ENCODE measurements around the gene SHROOM1.
"Not testable (repeated sequence)": the region's sequence is repeated elsewhere in the genome, so short reads cannot be mapped to it uniquely, and the experiment has no call there.

Gene SHROOM1

DNA sequence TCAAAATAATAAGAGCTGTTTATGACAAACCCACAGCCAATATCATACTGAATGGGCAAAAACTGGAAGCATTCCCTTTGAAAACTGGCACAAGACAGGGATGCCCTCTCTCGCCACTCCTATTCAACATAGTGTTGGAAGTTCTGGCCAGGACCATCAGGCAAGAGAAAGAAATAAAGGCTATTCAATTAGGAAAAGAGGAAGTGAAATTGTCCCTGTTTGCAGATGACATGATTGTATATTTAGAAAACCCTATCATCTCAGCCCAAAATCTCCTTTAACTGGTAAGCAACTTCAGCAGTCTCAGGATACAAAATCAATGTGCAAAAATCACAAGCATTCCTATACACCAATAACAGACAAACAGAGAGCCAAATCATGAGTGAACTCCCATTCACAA is 26.2 kb downstream of the SHROOM1 start:
- DNase-seq: not testable (repeated sequence)

GRCh38 chr5:132802685-132803066 is 27.8 kb downstream of the SHROOM1 start:
- DNase-seq: not testable (repeated sequence)

DNA sequence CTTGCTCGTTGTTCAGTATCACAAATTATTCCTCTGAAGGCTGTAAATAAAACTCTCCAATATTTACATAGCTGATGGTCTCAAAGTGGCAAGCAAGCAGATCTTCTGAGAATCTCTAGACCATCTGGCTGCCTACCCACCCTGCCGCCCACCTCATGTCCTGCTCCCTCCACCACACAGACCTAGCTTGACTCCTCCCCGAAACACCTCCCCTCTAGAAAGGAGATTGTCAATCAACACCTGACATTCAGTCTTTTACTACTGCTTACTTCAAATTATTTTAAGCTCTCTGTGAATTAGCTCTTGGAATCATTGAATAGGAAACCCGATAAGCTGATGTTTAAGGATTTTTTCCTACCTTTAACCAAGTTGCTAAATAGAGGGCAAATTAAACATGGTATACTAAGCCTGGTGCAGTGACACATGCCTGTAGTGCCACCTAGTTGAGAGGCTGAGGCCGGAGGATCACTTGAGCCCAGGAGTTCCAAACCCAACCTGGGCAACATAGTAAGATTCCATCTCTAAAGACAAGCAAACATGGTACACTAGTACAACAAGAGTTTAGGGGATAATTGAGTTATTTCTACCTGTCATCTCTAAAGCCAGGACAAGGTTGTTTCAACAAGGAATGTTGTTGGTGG is 28.3 kb downstream of the SHROOM1 start:
- DNase-seq: no peak

GRCh38 chr5:132800545-132800944 is 29.9 kb downstream of the SHROOM1 start:
- no peak for DNase-seq

DNA sequence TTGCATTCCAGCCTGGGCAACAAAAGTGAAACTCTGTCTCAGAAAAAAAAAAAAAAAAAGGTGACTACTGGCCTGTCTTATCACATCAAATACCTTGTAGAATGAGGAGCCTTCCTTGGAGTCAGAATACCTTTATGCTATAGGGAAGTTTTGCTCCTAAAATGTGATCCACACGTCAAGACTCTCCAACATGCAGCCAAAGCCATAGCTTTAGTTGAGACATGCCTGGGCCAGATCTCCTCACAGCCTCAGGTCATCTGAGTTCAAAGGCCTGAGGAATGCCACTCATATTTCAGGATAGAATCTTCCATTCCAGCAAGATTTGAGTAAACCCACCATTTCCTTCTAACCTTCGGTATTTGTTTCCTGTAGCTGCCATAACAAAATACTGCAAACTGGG is 31.1 kb downstream of the SHROOM1 start:
- no peak for DNase-seq

- DNase-seq: no peak
These were observed 32.8 kb downstream of the SHROOM1 start for GRCh38 chr5:132797651-132798050.

GRCh38 chr5:132791026-132791425 is 39.4 kb downstream of the SHROOM1 start:
- DNase-seq: no peak

GRCh38 chr5:132790201-132790865 is 40.1 kb downstream of the SHROOM1 start:
- DNase-seq: no peak

- DNase-seq: no peak
These were observed 41.2 kb downstream of the SHROOM1 start for GRCh38 chr5:132788990-132789886.

- DNase-seq: no peak
These were observed 41.9 kb downstream of the SHROOM1 start for GRCh38 chr5:132788508-132788907.

DNA sequence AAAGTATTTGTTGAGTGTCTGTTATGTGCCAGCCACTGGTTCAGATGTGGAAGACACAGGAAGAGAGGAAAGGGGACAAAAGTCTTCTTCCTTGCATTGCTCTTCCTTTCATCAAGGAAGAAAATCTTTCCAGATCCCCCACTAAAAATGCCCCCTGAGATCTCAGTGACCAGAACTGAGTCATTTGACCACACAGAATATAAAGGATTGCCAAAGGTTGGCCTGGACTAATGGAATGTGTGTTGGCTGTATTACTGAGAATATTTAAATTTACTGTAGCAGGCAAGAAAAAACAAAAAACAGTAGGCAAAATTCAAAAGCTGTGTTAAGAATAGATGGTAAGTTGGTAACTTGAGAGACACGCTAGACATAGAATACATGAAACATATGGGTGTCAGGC is 43.4 kb downstream of the SHROOM1 start:
- DNase-seq: no peak

- DNase-seq: no peak
These were observed 44.6 kb downstream of the SHROOM1 start for GRCh38 chr5:132785864-132786263.

GRCh38 chr5:132785365-132785764 is 45.1 kb downstream of the SHROOM1 start:
- DNase-seq: no peak

- no peak for DNase-seq
These were observed 48.3 kb downstream of the SHROOM1 start for GRCh38 chr5:132782101-132782500.

DNA sequence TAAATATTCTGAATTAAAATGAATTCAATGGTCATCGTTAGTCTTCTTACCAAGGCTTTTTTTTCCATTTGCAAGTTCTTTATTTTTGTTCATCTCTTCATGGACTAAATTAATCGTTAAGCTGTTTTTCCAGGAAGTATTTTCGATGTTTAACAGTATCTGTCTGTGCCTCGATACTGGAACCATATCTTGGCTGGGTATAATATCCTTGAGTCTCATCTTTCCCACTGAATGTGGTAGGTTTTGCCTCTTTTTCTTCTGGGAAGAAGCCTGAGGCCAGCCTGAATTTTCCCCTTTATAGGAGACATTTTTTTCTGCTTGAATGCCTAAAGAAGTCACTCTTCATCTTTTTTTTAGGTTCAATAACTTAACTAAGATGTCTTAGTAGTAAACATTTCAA is 49.4 kb downstream of the SHROOM1 start:
- DNase-seq: no peak

DNA sequence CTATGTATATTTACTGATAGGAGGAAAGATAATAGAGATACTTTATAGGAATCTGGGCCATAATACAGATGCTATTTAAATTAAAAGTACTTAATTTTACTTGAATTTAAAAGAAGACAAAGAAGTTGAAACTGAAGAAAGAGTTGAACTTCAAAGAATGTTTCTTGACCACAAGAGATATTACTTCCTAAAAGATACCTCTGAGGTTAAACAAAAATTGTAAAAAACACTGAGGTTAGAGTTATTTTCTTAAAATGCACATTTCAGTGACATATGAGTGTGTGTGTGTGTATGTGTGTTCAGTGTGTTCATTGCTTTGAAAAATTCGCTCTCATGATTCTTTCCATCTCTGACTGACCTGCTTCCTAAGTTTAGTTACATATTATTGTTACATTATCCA is 49.9 kb downstream of the SHROOM1 start:
- no peak for DNase-seq

DNA sequence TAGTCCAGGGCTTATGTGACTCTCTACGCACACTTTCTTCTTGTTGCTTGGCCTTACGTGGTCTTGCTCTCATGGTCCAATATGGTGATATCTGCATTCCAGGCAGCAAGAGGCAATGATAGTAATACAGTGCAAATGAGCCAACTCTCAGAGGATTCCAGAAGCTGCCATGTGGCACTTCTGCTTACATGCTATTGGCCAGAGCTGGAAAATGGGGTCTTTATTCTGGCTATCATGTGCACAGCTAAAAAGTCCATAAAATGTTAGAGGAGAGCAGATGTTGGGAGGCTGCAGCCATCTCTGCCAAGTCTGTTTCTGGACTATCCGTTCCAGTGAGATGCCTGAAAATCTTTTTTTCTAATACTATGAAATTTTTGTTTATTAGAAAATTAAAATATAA is 50.5 kb downstream of the SHROOM1 start:
- no peak for DNase-seq

- DNase-seq: no peak
These were observed 51.6 kb downstream of the SHROOM1 start for GRCh38 chr5:132778856-132779255.

DNA sequence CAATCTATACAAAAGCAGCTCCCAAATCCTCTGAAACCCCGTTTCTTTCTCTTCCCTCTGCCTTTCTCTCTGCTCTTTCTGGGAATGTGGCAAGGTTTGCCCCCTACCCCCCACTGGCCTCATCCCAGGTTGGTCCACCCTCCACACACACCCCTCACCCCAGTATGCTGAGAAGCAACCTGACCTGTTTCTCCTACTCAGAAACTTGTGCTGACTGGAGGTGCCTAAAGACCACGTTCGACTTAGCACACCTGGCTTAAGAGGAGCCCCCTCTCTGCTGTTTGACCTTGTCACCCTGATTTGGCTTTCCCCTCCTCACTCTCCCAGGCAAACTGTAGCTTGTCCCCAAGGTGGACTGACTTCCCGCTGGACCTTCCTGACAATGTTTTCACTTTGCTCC is 52.3 kb downstream of the SHROOM1 start:
- DNase-seq: no peak

GRCh38 chr5:132777209-132778069 is 53.0 kb downstream of the SHROOM1 start, which contains the start of gene SEPTIN8:
TSS of gene SEPTIN8 (minus strand) at chr5:132777239. CDS start at chr5:132777137, 102 bp downstream.
- DNase-seq: no peak

GRCh38 chr5:132776938-132777208 is 53.6 kb downstream of the SHROOM1 start:
- no peak for DNase-seq

DNA sequence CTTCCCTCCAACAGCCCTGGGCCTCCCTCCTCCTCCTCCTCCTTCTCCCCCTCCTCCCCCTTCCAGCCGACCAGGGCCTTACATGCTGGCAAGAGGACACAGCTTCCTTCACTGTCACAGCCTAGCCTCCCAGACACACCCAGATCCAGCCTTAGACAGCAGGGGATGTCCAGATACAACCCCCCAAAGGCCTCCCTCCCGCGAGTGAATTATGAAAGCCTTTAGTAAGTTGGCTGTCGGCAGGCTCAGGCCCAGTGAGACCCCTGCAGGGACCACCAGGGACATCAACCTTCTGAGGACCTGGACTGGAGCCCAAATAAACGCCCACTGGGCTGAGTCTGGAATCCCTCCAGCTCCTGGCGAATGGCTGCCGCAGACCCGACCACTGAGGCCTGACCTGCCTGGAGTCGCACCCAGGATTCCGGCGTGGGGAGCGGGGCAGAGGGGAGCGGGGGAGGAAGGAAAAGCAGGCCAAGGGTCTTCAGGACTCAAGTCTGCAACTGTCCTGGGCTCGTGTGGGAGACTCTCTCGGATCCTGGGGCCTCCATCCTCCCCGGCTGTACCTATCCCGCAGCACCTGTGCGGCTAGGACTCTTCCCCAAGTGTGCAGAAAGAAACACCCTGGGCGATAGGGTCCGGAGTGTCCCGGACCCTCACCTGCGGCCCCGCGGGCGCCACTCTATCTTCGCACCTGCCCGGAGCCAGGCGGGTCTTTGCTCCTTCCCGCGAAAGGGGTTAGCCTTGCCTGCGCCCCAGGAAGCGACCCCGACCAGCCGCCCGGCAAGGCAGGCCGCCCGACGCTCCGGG is 54.1 kb downstream of the SHROOM1 start:
- DNase-seq: no peak
